Endothelial cell of umbilical vein (primary cell): Measurements from ENCODE around the gene TMEM179B. TPM values are rescaled to one million over a fixed set of nuclear protein-coding genes. Genes with fewer than 3 reads are reported as not detected.

Experiments used
- BruUV-seq: library from RNA; stranded (reverse); fragments of 400-500 nt; replicated peaks from 2 replicates; lab custom pipeline; 2021; lab: Mats Ljungman, UMichigan
- CTCF ChIA-PET: fragments of 300-600, 350-600 bp; sonication (Branson Sonifier 250); formaldehyde crosslinking; loops from one replicate; lab custom pipeline; 2021; ENCODE audit warnings: antibody characterized with exemption, inconsistent platforms; lab: Charles Lee
- POLR2A ChIA-PET: fragments of 300-600, 350-600 bp; sonication (Branson Sonifier 250); formaldehyde crosslinking; loops from one replicate; lab custom pipeline; 2021; ENCODE audit warnings: antibody characterized with exemption, inconsistent platforms; lab: Charles Lee
- DNase-seq: peaks from one replicate; pipeline ENCODE4 v3.0.0-alpha.2; 2011; ENCODE audit warnings: low read depth, low spot score
- FAIRE-seq: peaks from 2 replicates; lab custom pipeline; 2011; peaks lifted over from hg19 to GRCh38; lab: Jason Lieb, UNC
- H2AFZ ChIP-seq: 2 replicates; pipeline ENCODE4 v1.6.0; 2012; ENCODE audit warnings: low read depth, low read length, control low read depth, inconsistent platforms
- H3K27ac ChIP-seq: 2 replicates; pipeline ENCODE4 v1.5.1; 2011; ENCODE audit warnings: low read depth, mild to moderate bottlenecking, control low read depth, low read length, moderate library complexity; ENCODE audit not compliant: insufficient read depth
- H3K27me3 ChIP-seq, 2 experiments: 2 replicates each; pipeline versions ENCODE4 v1.6.0 to v1.6.1; 2011; ENCODE audit warnings: low read length in 2 of 2, mixed read lengths in 1 of 2; ENCODE audit not compliant: control insufficient read depth in 2 of 2, insufficient read depth in 2 of 2
- H3K36me3 ChIP-seq, 2 experiments: 2 replicates in 1 of 2; 3 replicates in 1 of 2; pipeline ENCODE4 v1.5.1; 2011; ENCODE audit warnings: low read length in 2 of 2, mild to moderate bottlenecking in 1 of 2, moderate library complexity in 1 of 2; ENCODE audit not compliant: control insufficient read depth in 2 of 2, insufficient read depth in 2 of 2; ENCODE audit errors: extremely low read depth in 1 of 2
- H3K4me1 ChIP-seq: 3 replicates; pipeline ENCODE4 v1.5.1; 2011; ENCODE audit warnings: mild to moderate bottlenecking, low read length; ENCODE audit not compliant: control insufficient read depth, insufficient read depth; ENCODE audit errors: extremely low read depth
- H3K4me2 ChIP-seq: 2 replicates; pipeline ENCODE4 v1.6.1; 2011; ENCODE audit warnings: low read length, control low read depth, mixed read lengths; ENCODE audit not compliant: insufficient read depth
- H3K4me3 ChIP-seq, 3 experiments: fragments of 200-600 bp in 1 of 3; sonication (generic), shearing (Covaris generic) in 1 of 3; replicated peaks in 1 of 3; 2 replicates each; pipeline ENCODE4 v1.5.1; 2011 to 2016; ENCODE audit warnings: control low read depth in 3 of 3, low read length in 3 of 3, mild to moderate bottlenecking in 2 of 3, inconsistent platforms in 1 of 3, low read depth in 1 of 3, moderate library complexity in 1 of 3; ENCODE audit not compliant: insufficient read depth in 1 of 3
- H3K79me2 ChIP-seq: 2 replicates; pipeline ENCODE4 v1.6.0; 2012; ENCODE audit warnings: low read length, inconsistent platforms; ENCODE audit not compliant: control insufficient read depth, insufficient read depth
- H3K9ac ChIP-seq: replicated peaks from 2 replicates; pipeline ENCODE3; 2011; ENCODE audit warnings: low read length, control low read depth; ENCODE audit not compliant: insufficient read depth; ENCODE audit errors: extremely low read depth
- H3K9me1 ChIP-seq: replicated peaks from 3 replicates; pipeline ENCODE4 v1.6.0; 2011; ENCODE audit warnings: mild to moderate bottlenecking, low read length; ENCODE audit not compliant: control insufficient read depth, insufficient read depth; ENCODE audit errors: extremely low read depth
- H3K9me3 ChIP-seq: replicated peaks from 2 replicates; pipeline ENCODE4 v1.5.1; 2012; ENCODE audit warnings: low read length, inconsistent platforms; ENCODE audit not compliant: control insufficient read depth, insufficient read depth
- H4K20me1 ChIP-seq: replicated peaks from 2 replicates; pipeline ENCODE3; 2011; ENCODE audit warnings: mild to moderate bottlenecking, low read length; ENCODE audit not compliant: control insufficient read depth, insufficient read depth; ENCODE audit errors: extremely low read depth
- CTCF ChIP-seq, 2 donors: IDR thresholded peaks; 1 replicate in 1 of 2; 2 replicates in 1 of 2; pipeline ENCODE4 v1.5.1; 2011; ENCODE audit warnings: low read length in 2 of 2, mild to moderate bottlenecking in 2 of 2, moderate library complexity in 2 of 2, control low read depth in 1 of 2, inconsistent platforms in 1 of 2, low read depth in 1 of 2; ENCODE audit not compliant: insufficient read depth in 1 of 2; ENCODE audit errors: extremely low read depth in 1 of 2
- EZH2 ChIP-seq: IDR thresholded peaks from 2 replicates; pipeline ENCODE4 v1.6.1; 2012; ENCODE audit warnings: borderline replicate concordance, low read depth, mild to moderate bottlenecking, moderate library complexity, low read length, inconsistent platforms; ENCODE audit not compliant: severe bottlenecking
- FOS ChIP-seq: IDR thresholded peaks from 2 replicates; pipeline ENCODE4 v1.6.1; 2011; ENCODE audit warnings: mild to moderate bottlenecking, low read length, moderate library complexity, borderline replicate concordance; ENCODE audit not compliant: insufficient read depth
- GATA2 ChIP-seq: IDR thresholded peaks from 2 replicates; pipeline ENCODE4 v1.7.0; 2011; ENCODE audit warnings: low read depth, mild to moderate bottlenecking, moderate library complexity, mixed read lengths, low read length; ENCODE audit not compliant: insufficient read length, insufficient read depth
- JUN ChIP-seq: IDR thresholded peaks from 2 replicates; pipeline ENCODE4 v1.6.1; 2011; ENCODE audit warnings: borderline replicate concordance, low read depth; ENCODE audit not compliant: insufficient read length, insufficient read depth
- MAX ChIP-seq: IDR thresholded peaks from 2 replicates; pipeline ENCODE4 v1.6.1; 2011; ENCODE audit not compliant: insufficient read depth, insufficient read length
- MYC ChIP-seq: IDR thresholded peaks from one replicate; pipeline ENCODE4 v1.6.1; 2011; ENCODE audit warnings: mild to moderate bottlenecking, low read depth, low read length
- POLR2AphosphoS5 ChIP-seq: IDR thresholded peaks from 2 replicates; pipeline ENCODE4 v1.6.1; 2012; ENCODE audit warnings: low read depth, mild to moderate bottlenecking, control low read depth, low read length, moderate library complexity; ENCODE audit not compliant: insufficient read depth
- dilution Hi-C: fragments of 300-500 bp; cut with MboI; formaldehyde crosslinking; loops from one replicate; pipeline ENCODE4 v1.15.0; 2019; ENCODE audit warnings: low sequenced_read_pairs; ENCODE audit not compliant: extremely low pct_ligation_motif_present
- intact Hi-C: fragments of 100-400 bp; cut with micrococcal nuclease; formaldehyde crosslinking; loops from one replicate; pipeline ENCODE4 v1.10.0; 2022
- polyA plus RNA-seq, 4 experiments: library from polyadenylated mRNA; depleted of rRNA in 3 of 4; stranded (reverse) in 3 of 4; unstranded in 1 of 4; fragments of >200 nt; gene quantifications; 2 replicates each; pipeline versions ENCODE4 v1.2.1 to v1.2.3, GENCODE V29; 2011 to 2012; ENCODE audit warnings: missing spikeins in 1 of 4
- total RNA-seq: library from RNA; stranded (reverse); gene quantifications from 2 replicates; pipeline ENCODE4 v1.2.3, GENCODE V29; 2021

Gene TMEM179B
- total and polyA plus RNA-seq, 2 donors (not counting 3 experiments of a cell fraction or from before 2014, with no cell fraction given) = 27.6 to 102 TPM

GRCh38 chr11:62817129-62817528 lies 29.9 kb downstream of the TMEM179B start:
- intact Hi-C loops = no loop called here
- Histone ChIP-seq H3K27ac (no peak overlapping the region), H4K20me1 (no peaks in the 10 kb centered on the region), H3K27me3 (no peaks in the 10 kb centered on the region), H3K9me3 (no peaks in the 10 kb centered on the region), H3K4me3 (no peak overlapping the region), H3K9me1 (no peaks in the 10 kb centered on the region), H2AFZ (no peak overlapping the region), H3K79me2 (no peaks in the 10 kb centered on the region), H3K36me3 (peaks cover 10 to 11% of the 10 kb centered on the region in 2 experiments), H3K9ac (no peak overlapping the region), H3K4me1 (no peaks in the 10 kb centered on the region), H3K4me2 (no peak overlapping the region)
- ChIA-PET POLR2A (interaction anchor here (0.6 to 1.5 kb wide), 4 partner anchors 11 to 24 kb away, joined by 3 to 9 read pairs (median 4); partner anchors contain the start of gene STX5), CTCF (interaction anchor here (1.2 to 1.8 kb wide), 2 partner anchors 31 to 45 kb away, joined by 3 to 10 read pairs; no protein-coding TSS in a partner anchor)
- no TSS peak for BruUV-seq
- DNase-seq = no peak
- no peak for FAIRE-seq
- no peak for TF ChIP-seq JUN
- TF ChIP-seq CTCF (IDR thresholded peaks at IDR 0.05; ENCODE audit: extremely low read depth in 1 of 2, insufficient read depth in 1 of 2, low read depth in 1 of 2, low read length in 2 of 2) = no peak
- no peak for TF ChIP-seq MYC
- TF ChIP-seq MAX = no peak
- no peak for TF ChIP-seq FOS
- dilution Hi-C loops = no loop called here

- peaks cover 5% of the 10 kb centered on the region for H3K79me2 ChIP-seq
- dilution Hi-C loops = no loop called here
- POLR2A ChIA-PET = interaction anchor here (1.8 kb wide), 1 partner anchor 17 kb away, joined by 8 read pairs; no protein-coding TSS in a partner anchor
- intact Hi-C loops = no loop called here
- H3K9me3 ChIP-seq = no peaks in the 10 kb centered on the region
- TF ChIP-seq EZH2 = no peak
- TF ChIP-seq POLR2AphosphoS5 = no peak
- TF ChIP-seq FOS = no peak
- no peak for TF ChIP-seq JUN
- no peak for TF ChIP-seq GATA2
- TF ChIP-seq MAX = no peak
- H4K20me1 ChIP-seq = no peaks in the 10 kb centered on the region
- no peaks in the 10 kb centered on the region for H3K4me1 ChIP-seq
- no peaks in the 10 kb centered on the region for H3K9me1 ChIP-seq
- no peak overlapping the region for H3K27ac ChIP-seq
- no peak overlapping the region for H3K4me2 ChIP-seq
- H3K27me3 ChIP-seq = no peaks in the 10 kb centered on the region
- H3K4me3 ChIP-seq = no peak overlapping the region
- H2AFZ ChIP-seq = no peak overlapping the region
- BruUV-seq = no TSS peak
- DNase-seq (no peak), FAIRE-seq (no peak)
- peaks cover 12 to 53% of the 10 kb centered on the region in 2 experiments for H3K36me3 ChIP-seq
- no peak overlapping the region for H3K9ac ChIP-seq
- CTCF ChIA-PET = interaction anchor here (1.1 kb wide), 1 partner anchor 16 kb away, joined by 4 read pairs; no protein-coding TSS in a partner anchor
These were observed 36.5 kb downstream of the TMEM179B start for GRCh38 chr11:62823677-62824076.
